Mesodermal cell (in vitro differentiated cells): ENCODE measurements around the gene SPTSSB.

ENCODE experiments used
- H3K27ac ChIP-seq: 2 replicates; pipeline ENCODE4 v1.7.0; 2013; ENCODE audit warnings: mild to moderate bottlenecking, low read depth, low read length, moderate library complexity; ENCODE audit not compliant: severe bottlenecking
- H3K36me3 ChIP-seq: 2 replicates; pipeline ENCODE4 v1.7.1; 2013; ENCODE audit warnings: mild to moderate bottlenecking, low read length, moderate library complexity; ENCODE audit not compliant: control insufficient read depth, insufficient read depth
- H3K4me1 ChIP-seq: one replicate; pipeline ENCODE4 v1.7.1; 2013; ENCODE audit warnings: mild to moderate bottlenecking, low read length; ENCODE audit not compliant: insufficient read depth, control insufficient read depth, poor library complexity, severe bottlenecking
- H3K4me3 ChIP-seq: 2 replicates; pipeline ENCODE4 v1.7.0; 2013; ENCODE audit warnings: low read length, control low read depth, mild to moderate bottlenecking; ENCODE audit not compliant: insufficient read depth, poor library complexity, severe bottlenecking; ENCODE audit errors: extremely low read depth
- H3K9me3 ChIP-seq: 2 replicates; pipeline ENCODE4 v1.7.1; 2013; ENCODE audit warnings: mild to moderate bottlenecking, low read length, moderate library complexity; ENCODE audit not compliant: control insufficient read depth
- WGBS, 2 experiments: methylation state at CpG; one replicate each; pipeline ENCODE4 v1.1.5; 2013; ENCODE audit warnings: missing lambda C conversion rate in 2 of 2; ENCODE audit not compliant: insufficient coverage in 2 of 2; 5-methylcytosine and 5-hydroxymethylcytosine counted together

The SPTSSB gene

DNA sequence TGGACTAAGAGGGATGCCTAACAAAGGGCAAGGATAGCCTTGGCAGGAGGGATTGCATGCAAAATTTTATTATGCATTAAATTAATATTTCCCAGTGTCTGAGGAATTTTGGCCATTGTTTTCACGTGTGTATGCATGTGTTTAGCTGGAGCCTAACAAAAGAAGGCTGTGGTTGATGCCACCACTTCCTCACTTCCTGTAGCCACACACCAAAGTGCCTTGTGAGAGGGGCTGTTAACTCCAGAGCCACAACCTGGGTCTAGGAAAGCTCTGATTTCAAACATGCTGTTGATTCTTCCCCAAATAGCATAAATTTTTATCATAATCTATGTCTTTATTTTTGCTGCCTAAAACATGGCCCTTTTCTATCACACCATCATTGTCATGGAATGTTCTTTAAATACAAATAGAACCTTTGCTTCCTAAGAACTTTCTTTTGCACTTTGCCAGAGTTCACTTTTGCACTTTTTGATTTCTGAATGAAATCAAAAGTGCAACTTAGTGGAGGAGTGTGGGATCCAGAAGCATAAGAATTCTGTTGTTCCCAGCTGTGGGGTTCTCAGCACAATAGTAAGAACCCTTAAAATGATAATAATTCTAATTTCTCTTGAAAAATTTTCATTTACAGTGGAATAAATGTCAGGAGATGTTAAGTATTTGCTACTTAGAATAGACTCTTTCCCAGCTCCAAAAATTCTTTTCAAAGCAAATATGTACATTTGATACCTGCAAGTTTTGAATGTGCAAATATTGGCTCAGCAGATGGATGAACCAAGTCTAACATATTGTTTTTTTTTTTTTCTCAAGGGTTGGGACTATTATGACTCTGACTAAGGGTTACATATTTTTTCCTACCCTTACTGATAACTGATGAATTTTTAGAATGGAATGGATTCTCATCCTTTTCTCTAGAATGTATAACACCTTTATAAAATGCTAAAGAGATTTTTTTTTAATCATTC lies 35.6 kb upstream of the SPTSSB start:
- Histone ChIP-seq H3K27ac (no peak overlapping the region), H3K36me3 (no peaks in the 10 kb centered on the region), H3K4me3 (no peak overlapping the region), H3K4me1 (no peaks in the 10 kb centered on the region), H3K9me3 (peaks cover 5% of the 10 kb centered on the region)
- no CpG with 5 or more reads among the region's 1 CpG for WGBS, 2 experiments

DNA sequence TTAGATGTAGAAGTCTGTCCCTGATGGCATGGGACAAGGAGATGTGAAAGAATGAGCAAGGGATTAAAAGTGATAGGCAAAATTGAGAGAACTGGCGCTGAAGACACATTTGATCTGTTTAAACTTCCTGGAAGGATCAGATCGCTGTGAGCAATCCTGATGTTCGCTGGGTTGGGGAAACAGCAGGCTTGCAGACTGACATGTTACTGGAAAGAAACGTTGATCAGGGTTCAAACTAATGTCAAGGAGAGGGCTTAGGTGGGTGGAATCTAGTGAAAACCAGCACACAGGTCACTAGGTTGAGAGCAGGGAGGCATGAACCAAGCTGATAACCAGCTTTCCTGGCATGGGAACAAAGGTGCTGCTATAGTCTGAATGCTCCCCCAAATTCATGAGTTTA lies 34.5 kb upstream of the SPTSSB start:
- Histone ChIP-seq H3K4me3 (no peak overlapping the region), H3K9me3 (peaks cover 5% of the 10 kb centered on the region), H3K36me3 (no peaks in the 10 kb centered on the region), H3K4me1 (no peaks in the 10 kb centered on the region), H3K27ac (no peak overlapping the region)
- 83 to 92% methylated on average over 4 of the region's 4 CpGs for WGBS, 2 experiments

DNA sequence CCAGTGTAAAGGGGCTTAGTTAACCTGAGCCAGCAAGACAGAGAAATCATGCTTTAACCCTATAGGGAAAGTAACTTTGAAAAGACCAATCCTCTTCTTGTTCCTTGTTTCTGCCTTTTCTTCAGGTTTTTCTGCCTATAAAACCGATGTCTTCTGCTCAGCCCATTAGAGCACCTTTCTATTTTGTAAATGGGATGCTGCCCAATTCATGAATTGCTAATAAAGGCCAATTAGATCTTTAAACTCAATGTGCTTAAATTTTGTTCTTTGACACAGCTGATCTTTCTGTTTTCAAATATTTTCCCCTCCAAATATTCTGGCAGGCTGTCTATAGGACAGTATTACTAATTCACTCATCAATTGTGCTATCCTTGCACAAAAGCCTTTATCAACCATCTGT lies 33.8 kb upstream of the SPTSSB start:
- WGBS, 2 experiments: 89% methylated on average over 1 of the region's 1 CpG; no CpG with 5 or more reads in 1 of the 2 experiments
- peaks cover 5% of the 10 kb centered on the region for H3K9me3 ChIP-seq
- H3K27ac ChIP-seq: no peak overlapping the region
- H3K36me3 ChIP-seq: no peaks in the 10 kb centered on the region
- no peak overlapping the region for H3K4me3 ChIP-seq
- H3K4me1 ChIP-seq: no peaks in the 10 kb centered on the region

GRCh38 chr3:161403251-161403650 lies 31.9 kb upstream of the SPTSSB start:
- Histone ChIP-seq H3K27ac (no peak overlapping the region), H3K4me3 (no peak overlapping the region)

GRCh38 chr3:161401389-161401788 lies 30.1 kb upstream of the SPTSSB start:
- Histone ChIP-seq H3K4me1 (no peaks in the 10 kb centered on the region), H3K4me3 (no peak overlapping the region), H3K36me3 (no peaks in the 10 kb centered on the region), H3K27ac (no peak overlapping the region), H3K9me3 (peaks cover 5% of the 10 kb centered on the region)
- no CpG with 5 or more reads among the region's 2 CpGs for WGBS, 2 experiments

More at GRCh38 chr3:161403251-161403650, 31.9 kb upstream of the SPTSSB start:
- H3K36me3 ChIP-seq: no peaks in the 10 kb centered on the region
- peaks cover 5% of the 10 kb centered on the region for H3K9me3 ChIP-seq
- no peaks in the 10 kb centered on the region for H3K4me1 ChIP-seq

- 60 to 75% methylated on average over 1 to 2 of the region's 4 CpGs for WGBS, 2 experiments
Observed at GRCh38 chr3:161400650-161401049, 29.3 kb upstream of the SPTSSB start.

GRCh38 chr3:161395115-161396012 lies 24.0 kb upstream of the SPTSSB start:
- no peak overlapping the region for H3K27ac ChIP-seq
- WGBS, 2 experiments: 84 to 98% methylated on average over 3 to 4 of the region's 6 CpGs

More at GRCh38 chr3:161400650-161401049, 29.3 kb upstream of the SPTSSB start:
- H3K36me3 ChIP-seq: no peaks in the 10 kb centered on the region
- H3K27ac ChIP-seq: peak overlapping the region; percentile 16
- H3K9me3 ChIP-seq: peaks cover 5% of the 10 kb centered on the region
- no peak overlapping the region for H3K4me3 ChIP-seq
- no peaks in the 10 kb centered on the region for H3K4me1 ChIP-seq

GRCh38 chr3:161393803-161394202 lies 22.5 kb upstream of the SPTSSB start:
- no peaks in the 10 kb centered on the region for H3K36me3 ChIP-seq

More at GRCh38 chr3:161395115-161396012, 24.0 kb upstream of the SPTSSB start:
- Histone ChIP-seq H3K4me3 (no peak overlapping the region), H3K36me3 (no peaks in the 10 kb centered on the region), H3K9me3 (no peaks in the 10 kb centered on the region), H3K4me1 (no peaks in the 10 kb centered on the region)

GRCh38 chr3:161393310-161393709 lies 22.0 kb upstream of the SPTSSB start:
- Histone ChIP-seq H3K4me3 (no peak overlapping the region), H3K36me3 (no peaks in the 10 kb centered on the region), H3K4me1 (no peaks in the 10 kb centered on the region), H3K9me3 (no peaks in the 10 kb centered on the region), H3K27ac (no peak overlapping the region)

More at GRCh38 chr3:161393803-161394202, 22.5 kb upstream of the SPTSSB start:
- H3K9me3 ChIP-seq: no peaks in the 10 kb centered on the region
- H3K4me1 ChIP-seq: no peaks in the 10 kb centered on the region
- WGBS, 2 experiments: 100% methylated on average over 1 of the region's 2 CpGs; no CpG with 5 or more reads in 1 of the 2 experiments
- H3K4me3 ChIP-seq: no peak overlapping the region
- H3K27ac ChIP-seq: no peak overlapping the region

- no CpG with 5 or more reads among the region's 1 CpG for WGBS, 2 experiments
- no peak overlapping the region for H3K4me3 ChIP-seq
Observed at GRCh38 chr3:161392853-161393252, 21.5 kb upstream of the SPTSSB start.

More at GRCh38 chr3:161392853-161393252, 21.5 kb upstream of the SPTSSB start:
- Histone ChIP-seq H3K36me3 (no peaks in the 10 kb centered on the region), H3K9me3 (no peaks in the 10 kb centered on the region), H3K27ac (no peak overlapping the region), H3K4me1 (no peaks in the 10 kb centered on the region)
